Glutamatergic neuron (in vitro differentiated cells): ENCODE data around the gene APOL3. TPM values are rescaled to one million over a fixed set of nuclear protein-coding genes. Genes with fewer than 3 reads are reported as not detected.

Source experiments
- DNase-seq: peaks from one replicate; pipeline ENCODE4 v3.0.0; 2022
- H3K27ac Mint-ChIP-seq: one replicate; pipeline ENCODE4 v1.8.0; 2020; ENCODE audit warnings: mild to moderate bottlenecking, mixed read lengths, inconsistent platforms; ENCODE audit not compliant: unreplicated experiment
- H3K27me3 Mint-ChIP-seq: one replicate; pipeline ENCODE4 v1.8.0; 2020; ENCODE audit warnings: mild to moderate bottlenecking, moderate library complexity, mixed read lengths, inconsistent platforms; ENCODE audit not compliant: unreplicated experiment
- H3K36me3 Mint-ChIP-seq: one replicate; pipeline ENCODE4 v1.8.0; 2020; ENCODE audit warnings: mild to moderate bottlenecking, mixed read lengths, inconsistent platforms; ENCODE audit not compliant: unreplicated experiment
- H3K4me1 Mint-ChIP-seq: one replicate; pipeline ENCODE4 v1.8.0; 2020; ENCODE audit warnings: mild to moderate bottlenecking, low read depth, mixed read lengths, inconsistent platforms; ENCODE audit not compliant: unreplicated experiment
- H3K4me3 Mint-ChIP-seq: one replicate; pipeline ENCODE4 v1.8.0; 2020; ENCODE audit warnings: mild to moderate bottlenecking, mixed read lengths, inconsistent platforms; ENCODE audit not compliant: unreplicated experiment
- H3K9me3 Mint-ChIP-seq: one replicate; pipeline ENCODE4 v1.8.0; 2020; ENCODE audit warnings: mild to moderate bottlenecking, moderate library complexity, mixed read lengths, inconsistent platforms; ENCODE audit not compliant: unreplicated experiment
- CTCF ChIP-seq: fragments of 200-600 bp; sonication (generic); IDR thresholded peaks from one replicate; pipeline ENCODE4 v1.5.0; 2021; ENCODE audit not compliant: partially characterized antibody, unreplicated experiment
- total RNA-seq: library from RNA; stranded (reverse); fragmentation: NEBNext Ultra II Directional; extraction: Animal tissue kit (Norgen Biotek cat#: 25700); gene quantifications from one replicate; pipeline ENCODE4 v1.2.1, GENCODE V29; 2021; ENCODE audit not compliant: unreplicated experiment

Gene APOL3
- total RNA-seq, 1 donor from 2014 or later: not detected

DNA sequence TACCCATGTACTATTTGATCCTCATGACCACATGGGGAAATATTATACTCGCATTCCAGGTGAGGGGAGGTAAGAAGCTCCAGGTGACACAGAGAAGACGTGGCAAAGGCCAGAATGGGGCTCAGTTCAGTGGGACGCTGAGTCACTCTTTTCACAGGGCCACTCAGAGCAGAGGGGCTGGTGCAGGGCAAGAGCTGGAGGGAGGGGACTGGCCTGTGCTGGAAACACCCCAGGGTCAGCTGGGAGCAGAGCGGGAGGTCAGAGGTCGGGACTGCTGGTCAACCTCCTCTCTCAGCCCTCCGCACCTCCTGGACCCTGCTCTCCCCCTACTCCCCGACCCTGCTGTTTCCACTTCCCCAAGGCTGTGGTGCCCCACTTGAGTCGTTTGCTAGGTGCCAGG lies 12.1 kb downstream of the APOL3 start:
- DNase-seq: no peak
- H3K27me3 Mint-ChIP-seq: no peaks in the 10 kb centered on the region
- H3K4me1 Mint-ChIP-seq: peaks cover 8% of the 10 kb centered on the region
- H3K36me3 Mint-ChIP-seq: no peaks in the 10 kb centered on the region
- peaks cover 2% of the 10 kb centered on the region for H3K9me3 Mint-ChIP-seq
- H3K4me3 Mint-ChIP-seq: no peak overlapping the region
- no peak overlapping the region for H3K27ac Mint-ChIP-seq
- TF ChIP-seq CTCF: no peak

DNA sequence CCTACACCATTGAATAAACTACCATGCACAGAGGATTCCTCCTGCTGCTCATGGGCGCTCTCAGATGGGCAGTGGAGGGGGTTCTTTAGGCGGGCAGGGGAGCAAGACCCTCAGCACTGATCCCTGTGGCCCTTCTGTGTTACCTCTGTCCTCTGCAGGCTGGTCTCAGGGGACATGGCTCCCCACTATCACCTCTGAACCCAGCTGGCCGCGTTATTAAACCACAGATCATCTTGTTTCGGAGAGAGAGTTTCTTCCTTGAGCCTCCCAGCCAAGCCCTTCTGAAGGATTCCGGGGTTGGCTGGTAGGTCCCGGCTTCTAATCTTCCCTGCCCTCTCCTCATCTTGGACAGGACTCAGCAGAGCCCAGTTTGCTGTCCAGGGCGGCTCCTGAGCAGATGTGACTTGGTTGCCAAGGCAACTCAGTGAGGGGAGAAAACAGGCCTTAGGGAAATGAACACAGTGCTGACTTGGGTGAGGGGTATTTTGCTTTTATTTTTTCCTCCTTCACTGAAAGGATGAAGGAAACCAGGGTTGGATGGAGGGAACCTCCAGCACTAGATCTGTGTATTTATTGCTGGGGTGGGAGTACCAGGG lies 13.3 kb downstream of the APOL3 start:
- no peaks in the 10 kb centered on the region for H3K27me3 Mint-ChIP-seq
- H3K27ac Mint-ChIP-seq: no peak overlapping the region
- TF ChIP-seq CTCF: no peak
- H3K36me3 Mint-ChIP-seq: no peaks in the 10 kb centered on the region
- DNase-seq: no peak
- H3K9me3 Mint-ChIP-seq: peaks cover 2% of the 10 kb centered on the region
- H3K4me3 Mint-ChIP-seq: no peak overlapping the region
- H3K4me1 Mint-ChIP-seq: peaks cover 8% of the 10 kb centered on the region

DNA sequence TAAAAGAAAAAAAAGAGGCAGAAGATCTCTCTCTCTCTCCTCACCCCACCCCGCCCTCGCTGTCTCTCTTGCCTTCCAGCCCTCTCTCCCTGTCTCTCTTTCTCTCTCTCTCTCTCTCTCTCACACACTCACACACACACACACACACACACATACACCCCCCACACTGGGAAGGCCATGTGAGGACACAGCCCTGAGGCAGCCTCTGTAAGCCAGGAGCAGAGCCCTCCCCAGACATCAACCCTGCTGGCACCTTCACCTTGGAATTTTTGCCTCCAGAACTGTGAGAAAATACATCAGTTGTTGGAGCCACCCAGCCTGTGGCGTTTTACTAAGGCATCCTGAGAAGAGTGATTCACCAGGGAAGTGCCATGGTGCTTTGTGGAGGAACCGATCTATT lies 14.7 kb downstream of the APOL3 start:
- Mint-ChIP-seq H3K36me3 (no peaks in the 10 kb centered on the region), H3K4me3 (no peak overlapping the region), H3K27ac (no peak overlapping the region), H3K4me1 (peaks cover 8% of the 10 kb centered on the region), H3K27me3 (no peaks in the 10 kb centered on the region), H3K9me3 (no peaks in the 10 kb centered on the region)
- TF ChIP-seq CTCF: no peak
- no peak for DNase-seq

DNA sequence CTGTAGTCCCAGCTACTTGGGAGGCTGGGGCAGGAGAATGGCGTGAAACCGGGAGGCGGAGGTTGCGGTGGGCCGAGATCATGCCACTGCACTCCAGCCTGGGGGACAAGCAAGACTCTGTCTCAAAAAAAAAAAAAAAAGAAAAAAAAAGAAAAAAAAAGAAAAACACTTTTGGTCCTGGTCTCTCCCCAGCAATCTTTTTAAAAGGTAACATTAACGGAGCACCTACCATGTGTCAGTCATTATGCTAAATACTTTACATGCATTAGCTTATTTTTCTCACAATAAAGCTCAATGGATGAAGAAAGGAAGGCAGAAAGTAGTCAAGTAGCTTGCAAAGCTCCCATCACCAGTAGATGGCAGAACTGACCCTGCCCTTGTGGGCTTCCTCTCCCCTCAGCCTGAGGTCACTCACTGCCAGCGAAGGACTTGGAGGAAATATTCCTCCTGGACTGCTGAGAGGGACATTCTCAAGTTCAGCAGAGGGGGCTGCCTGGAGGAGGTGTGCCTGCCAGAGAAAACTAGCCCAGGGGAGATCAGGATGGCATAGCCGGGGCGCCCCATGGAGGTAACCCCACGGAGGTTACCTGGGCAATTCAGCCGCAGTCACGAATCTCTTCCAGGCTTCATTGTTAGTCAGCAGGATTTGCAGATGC lies 15.5 kb downstream of the APOL3 start:
- H3K9me3 Mint-ChIP-seq: no peaks in the 10 kb centered on the region
- no peak overlapping the region for H3K4me3 Mint-ChIP-seq
- no peaks in the 10 kb centered on the region for H3K27me3 Mint-ChIP-seq
- H3K36me3 Mint-ChIP-seq: no peaks in the 10 kb centered on the region
- peaks cover 8% of the 10 kb centered on the region for H3K4me1 Mint-ChIP-seq
- peak; percentile 62 for DNase-seq
- no peak overlapping the region for H3K27ac Mint-ChIP-seq
- peak; percentile 50 for TF ChIP-seq CTCF

GRCh38 chr22:36143956-36144355 lies 16.6 kb downstream of the APOL3 start:
- H3K4me1 Mint-ChIP-seq: peaks cover 8% of the 10 kb centered on the region
- DNase-seq: no peak
- H3K27me3 Mint-ChIP-seq: no peaks in the 10 kb centered on the region
- H3K4me3 Mint-ChIP-seq: no peak overlapping the region
- H3K36me3 Mint-ChIP-seq: no peaks in the 10 kb centered on the region
- no peak for TF ChIP-seq CTCF
- no peak overlapping the region for H3K27ac Mint-ChIP-seq
- no peaks in the 10 kb centered on the region for H3K9me3 Mint-ChIP-seq
